Hepatocyte (in vitro differentiated cells): ENCODE results near the gene SLC2A8. TPM values are rescaled to one million over a fixed set of nuclear protein-coding genes. Genes with fewer than 3 reads are reported as not detected.

Experiments used
- DNase-seq: peaks from one replicate; pipeline ENCODE4 v3.0.0-alpha.2; 2016; ENCODE audit warnings: low spot score
- H2AFZ ChIP-seq: fragments of 200-600 bp; sonication (generic); 2 replicates; pipeline ENCODE4 v1.6.0; 2016; ENCODE audit warnings: antibody characterized with exemption, mild to moderate bottlenecking
- H3K27ac ChIP-seq: fragments of 200-600 bp; sonication (generic); 2 replicates; pipeline ENCODE4 v1.5.1; 2016; ENCODE audit warnings: mild to moderate bottlenecking
- H3K27me3 ChIP-seq: fragments of 200-600 bp; sonication (generic); 2 replicates; pipeline ENCODE4 v1.6.1; 2016
- H3K36me3 ChIP-seq: fragments of 200-600 bp; sonication (generic); replicated peaks from 2 replicates; pipeline ENCODE4 v1.5.1; 2016; ENCODE audit warnings: low read depth; ENCODE audit not compliant: insufficient read depth
- H3K4me1 ChIP-seq: fragments of 200-600 bp; sonication (generic); 2 replicates; pipeline ENCODE4 v1.5.1; 2016; ENCODE audit warnings: mild to moderate bottlenecking, moderate library complexity; ENCODE audit not compliant: insufficient read depth
- H3K4me2 ChIP-seq: fragments of 200-600 bp; sonication (generic); 2 replicates; pipeline ENCODE4 v1.6.0; 2016
- H3K4me3 ChIP-seq: fragments of 200-600 bp; sonication (generic); 2 replicates; pipeline ENCODE4 v1.5.1; 2016; ENCODE audit warnings: mild to moderate bottlenecking
- H3K79me2 ChIP-seq: fragments of 200-600 bp; sonication (generic); 2 replicates; pipeline ENCODE4 v1.6.0; 2017; ENCODE audit warnings: mild to moderate bottlenecking
- H3K9me2 ChIP-seq: fragments of 200-600 bp; sonication (generic); replicated peaks from 2 replicates; pipeline ENCODE4 v1.6.0; 2017; ENCODE audit warnings: mild to moderate bottlenecking; ENCODE audit not compliant: insufficient read depth
- H3K9me3 ChIP-seq: fragments of 200-600 bp; sonication (generic); 2 replicates; pipeline ENCODE4 v1.5.1; 2016; ENCODE audit warnings: low read depth, mild to moderate bottlenecking
- H4K20me1 ChIP-seq: fragments of 200-600 bp; sonication (generic); 2 replicates; pipeline ENCODE4 v1.6.0; 2016; ENCODE audit warnings: mild to moderate bottlenecking; ENCODE audit not compliant: insufficient read depth, poor library complexity, severe bottlenecking
- EZH2 ChIP-seq: fragments of 200-600 bp; sonication (generic); IDR thresholded peaks from 2 replicates; pipeline ENCODE4 v1.6.1; 2016; ENCODE audit warnings: antibody characterized with exemption, mild to moderate bottlenecking, borderline replicate concordance
- EZH2phosphoT487 ChIP-seq: fragments of 200-600 bp; sonication (generic); IDR thresholded peaks from one replicate; pipeline ENCODE4 v1.6.1; 2018; ENCODE audit warnings: antibody characterized with exemption, mild to moderate bottlenecking, low read depth, moderate library complexity; ENCODE audit not compliant: unreplicated experiment, severe bottlenecking
- WGBS: methylation state at CpG from one replicate; pipeline ENCODE4 v1.1.6; 2016; ENCODE audit warnings: low lambda C conversion rate; ENCODE audit errors: missing lambda C conversion rate; 5-methylcytosine and 5-hydroxymethylcytosine counted together
- polyA plus RNA-seq: library from polyadenylated mRNA; unstranded; fragments of >200 nt; fragmentation: Nextera tagmentation; extraction: Ambion mirVana; gene quantifications from 2 replicates; pipeline ENCODE4 v1.2.1, GENCODE V29; 2016
- total RNA-seq: library from RNA; depleted of rRNA; stranded (reverse); fragments of >200 nt; gene quantifications from 2 replicates; pipeline ENCODE4 v1.2.3, GENCODE V29; 2014
- TF ChIP-seq, protein P1 (sequence below): fragments of 200-600 bp; sonication (generic); IDR thresholded peaks from 2 replicates; pipeline ENCODE4 v1.5.1; 2016; ENCODE audit warnings: antibody characterized with exemption, mild to moderate bottlenecking; ENCODE audit not compliant: poor library complexity

The SLC2A8 gene
- total and polyA plus RNA-seq, 2 experiments from 2014 or later: 91.7 to 145 TPM

DNA sequence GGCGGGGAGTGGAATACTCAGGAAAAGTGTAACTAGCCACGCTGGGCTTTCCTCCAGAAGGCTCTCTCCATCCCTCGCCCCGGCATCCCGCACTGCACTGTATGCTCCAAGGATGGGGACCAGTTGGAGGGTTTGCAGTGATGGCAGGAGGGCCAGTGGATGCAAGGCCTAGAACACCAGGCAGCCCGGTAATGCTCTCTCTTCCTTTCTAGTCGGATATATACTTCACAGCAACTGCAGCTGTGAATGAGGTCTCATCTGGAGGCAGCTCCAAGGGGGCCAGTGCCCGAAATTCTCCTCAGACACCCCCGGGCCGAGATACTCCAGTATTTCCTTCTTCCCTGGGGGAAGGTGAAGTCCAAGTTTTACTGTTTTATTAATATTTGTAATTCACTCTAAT lies 10.0 kb upstream of the SLC2A8 start:
- Histone ChIP-seq H3K9me2 (no peaks in the 10 kb centered on the region), H3K27ac (peak overlapping the region; percentile 93), H4K20me1 (no peaks in the 10 kb centered on the region), H3K9me3 (no peaks in the 10 kb centered on the region), H3K4me2 (no peak overlapping the region), H2AFZ (no peak overlapping the region), H3K4me3 (no peak overlapping the region), H3K36me3 (no peaks in the 10 kb centered on the region), H3K27me3 (no peaks in the 10 kb centered on the region), H3K79me2 (no peaks in the 10 kb centered on the region), H3K4me1 (peaks cover 31% of the 10 kb centered on the region)
- TF ChIP-seq EZH2phosphoT487: no peak
- no peak for TF ChIP-seq EZH2
- TF ChIP-seq, protein P1, sequence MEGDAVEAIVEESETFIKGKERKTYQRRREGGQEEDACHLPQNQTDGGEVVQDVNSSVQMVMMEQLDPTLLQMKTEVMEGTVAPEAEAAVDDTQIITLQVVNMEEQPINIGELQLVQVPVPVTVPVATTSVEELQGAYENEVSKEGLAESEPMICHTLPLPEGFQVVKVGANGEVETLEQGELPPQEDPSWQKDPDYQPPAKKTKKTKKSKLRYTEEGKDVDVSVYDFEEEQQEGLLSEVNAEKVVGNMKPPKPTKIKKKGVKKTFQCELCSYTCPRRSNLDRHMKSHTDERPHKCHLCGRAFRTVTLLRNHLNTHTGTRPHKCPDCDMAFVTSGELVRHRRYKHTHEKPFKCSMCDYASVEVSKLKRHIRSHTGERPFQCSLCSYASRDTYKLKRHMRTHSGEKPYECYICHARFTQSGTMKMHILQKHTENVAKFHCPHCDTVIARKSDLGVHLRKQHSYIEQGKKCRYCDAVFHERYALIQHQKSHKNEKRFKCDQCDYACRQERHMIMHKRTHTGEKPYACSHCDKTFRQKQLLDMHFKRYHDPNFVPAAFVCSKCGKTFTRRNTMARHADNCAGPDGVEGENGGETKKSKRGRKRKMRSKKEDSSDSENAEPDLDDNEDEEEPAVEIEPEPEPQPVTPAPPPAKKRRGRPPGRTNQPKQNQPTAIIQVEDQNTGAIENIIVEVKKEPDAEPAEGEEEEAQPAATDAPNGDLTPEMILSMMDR: no peak
- no peak for DNase-seq
- 96% methylated on average over 10 of the region's 10 CpGs for WGBS

DNA sequence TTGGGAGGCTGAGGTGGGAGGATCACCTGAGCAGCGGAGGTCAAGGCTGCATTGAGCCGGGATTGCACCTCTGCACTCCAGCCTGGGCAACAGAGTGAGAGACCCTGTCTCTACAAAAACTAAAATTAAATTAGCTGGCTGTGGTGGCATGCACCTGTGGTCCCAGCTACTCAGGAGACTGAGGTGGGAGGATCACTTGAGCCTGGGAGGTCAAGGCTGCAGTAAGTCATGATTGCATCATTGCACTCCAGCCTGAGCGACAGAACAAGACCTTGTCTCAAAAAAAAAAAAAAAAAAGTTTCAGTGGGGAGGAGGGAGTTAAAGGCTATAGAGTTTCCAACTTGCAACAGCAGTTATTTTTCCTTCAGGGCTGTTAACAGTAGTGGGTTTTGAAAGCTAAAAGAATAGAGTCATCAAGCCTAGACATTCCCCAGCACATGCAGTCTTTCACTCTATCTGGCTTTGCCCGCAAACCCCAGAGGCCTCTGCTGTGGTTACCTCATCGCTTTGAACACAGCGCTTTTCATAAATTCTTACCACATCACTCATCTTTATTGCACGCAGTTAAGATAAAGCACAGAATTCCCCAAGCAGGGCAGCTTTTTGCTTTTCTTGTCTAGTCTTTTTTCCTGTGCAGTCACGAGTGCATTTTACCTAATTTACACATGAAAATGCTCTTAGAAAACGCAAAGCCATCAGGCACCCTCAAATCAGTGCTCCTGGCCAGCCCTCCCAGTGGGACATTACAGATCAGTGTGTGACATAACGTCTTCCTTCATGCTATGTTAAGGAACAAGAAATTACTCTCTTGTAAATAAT lies 8.7 kb upstream of the SLC2A8 start:
- DNase-seq: peak; percentile 92
- H4K20me1 ChIP-seq: no peaks in the 10 kb centered on the region
- 24% methylated on average over 10 of the region's 10 CpGs for WGBS
- no peak overlapping the region for H2AFZ ChIP-seq
- H3K27me3 ChIP-seq: no peaks in the 10 kb centered on the region
- no peak overlapping the region for H3K4me3 ChIP-seq
- TF ChIP-seq EZH2 (no peak), EZH2phosphoT487 (peak; percentile 29)
- H3K27ac ChIP-seq: peak overlapping the region; percentile 96
- no peaks in the 10 kb centered on the region for H3K9me3 ChIP-seq
- H3K4me2 ChIP-seq: peak overlapping the region; percentile 57
- H3K4me1 ChIP-seq: peaks cover 35% of the 10 kb centered on the region
- H3K36me3 ChIP-seq: no peaks in the 10 kb centered on the region
- no peaks in the 10 kb centered on the region for H3K9me2 ChIP-seq
- no peaks in the 10 kb centered on the region for H3K79me2 ChIP-seq

DNA sequence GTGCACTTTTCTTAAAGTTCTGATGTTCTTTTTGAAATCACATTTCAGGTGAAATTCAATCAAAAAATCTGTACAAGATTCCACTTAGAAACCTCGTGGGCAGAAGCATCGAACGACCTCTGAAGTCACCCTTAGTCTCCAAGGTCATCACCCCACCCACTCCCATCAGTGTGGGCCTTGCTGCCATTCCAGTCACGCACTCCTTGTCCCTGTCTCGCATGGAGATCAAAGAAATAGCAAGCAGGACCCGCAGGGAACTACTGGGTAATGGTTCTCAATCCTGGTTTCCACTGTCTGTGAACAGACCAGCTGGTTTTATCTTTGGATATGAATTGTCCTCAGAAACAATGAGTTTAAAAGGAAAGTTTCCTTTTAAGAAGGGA lies 8.1 kb upstream of the SLC2A8 start:
- H3K4me3 ChIP-seq: no peak overlapping the region
- no peaks in the 10 kb centered on the region for H4K20me1 ChIP-seq
- no peak overlapping the region for H2AFZ ChIP-seq
- WGBS: 26% methylated on average over 6 of the region's 6 CpGs
- no peaks in the 10 kb centered on the region for H3K9me2 ChIP-seq
- no peaks in the 10 kb centered on the region for H3K36me3 ChIP-seq
- TF ChIP-seq, protein P1: no peak
- TF ChIP-seq EZH2phosphoT487: no peak
- no peak for TF ChIP-seq EZH2
- no peaks in the 10 kb centered on the region for H3K9me3 ChIP-seq
- H3K4me1 ChIP-seq: peaks cover 41% of the 10 kb centered on the region
- no peaks in the 10 kb centered on the region for H3K79me2 ChIP-seq
- H3K27ac ChIP-seq: peak overlapping the region; percentile 96
- peak overlapping the region; percentile 57 for H3K4me2 ChIP-seq
- no peaks in the 10 kb centered on the region for H3K27me3 ChIP-seq
- no peak for DNase-seq

DNA sequence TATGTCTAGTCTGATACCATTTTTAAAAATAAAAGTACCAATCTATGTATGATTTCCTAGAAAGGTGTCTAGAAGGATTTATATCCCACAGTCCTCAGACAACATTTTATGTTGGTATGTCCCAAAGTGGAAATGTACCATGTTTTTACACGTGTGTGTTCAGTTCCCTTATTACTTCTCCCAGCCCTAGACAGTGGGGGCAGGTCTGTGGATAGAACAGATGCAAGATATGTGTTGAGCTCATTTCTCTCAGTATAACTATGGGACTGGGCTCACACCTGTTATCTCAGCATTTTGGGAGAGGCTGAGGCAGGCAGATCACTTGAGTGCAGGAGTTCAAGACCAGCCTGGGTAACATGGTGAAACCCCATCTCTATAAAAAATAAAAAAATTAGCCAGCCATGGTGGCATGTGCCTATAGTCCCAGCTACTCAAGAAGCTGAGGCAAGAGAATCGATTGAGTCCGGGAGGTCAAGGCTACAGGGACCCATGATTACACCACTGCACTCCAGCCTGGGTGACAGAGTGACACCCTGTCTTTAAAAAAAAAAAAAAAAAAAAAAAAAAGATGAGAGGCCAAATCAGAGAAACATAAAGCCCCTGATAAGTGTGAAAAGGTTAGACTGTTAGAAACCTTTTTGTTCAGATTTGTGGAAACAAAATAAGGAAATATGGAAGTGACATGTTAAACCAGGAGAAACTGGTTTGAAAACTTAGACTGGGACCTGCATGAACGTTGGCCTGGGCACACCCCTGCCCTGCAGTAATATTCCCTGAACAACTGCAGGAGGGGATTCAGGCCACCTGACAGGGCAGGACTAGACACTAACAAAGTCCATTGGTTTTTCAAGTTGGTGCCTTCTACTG lies 7.4 kb upstream of the SLC2A8 start:
- no peaks in the 10 kb centered on the region for H4K20me1 ChIP-seq
- no peaks in the 10 kb centered on the region for H3K27me3 ChIP-seq
- no peaks in the 10 kb centered on the region for H3K36me3 ChIP-seq
- H3K9me2 ChIP-seq: no peaks in the 10 kb centered on the region
- peak overlapping the region; percentile 57 for H3K4me2 ChIP-seq
- H3K27ac ChIP-seq: peak overlapping the region; percentile 96
- H2AFZ ChIP-seq: no peak overlapping the region
- H3K79me2 ChIP-seq: no peaks in the 10 kb centered on the region
- no peak for TF ChIP-seq EZH2
- TF ChIP-seq, protein P1: no peak
- TF ChIP-seq EZH2phosphoT487: no peak
- no peak overlapping the region for H3K4me3 ChIP-seq
- DNase-seq: no peak
- H3K9me3 ChIP-seq: no peaks in the 10 kb centered on the region
- WGBS: 60% methylated on average over 4 of the region's 4 CpGs
- H3K4me1 ChIP-seq: peaks cover 44% of the 10 kb centered on the region
